AG20443 (cell line): ENCODE results near the gene GIPC2.

Experiments
- DNase-seq: peaks from one replicate; pipeline ENCODE4 v3.0.0; 2012; ENCODE audit warnings: low spot score, mixed read lengths

Gene GIPC2

GRCh38 chr1:78145105-78145580, 99.4 kb downstream of the GIPC2 start:
- DNase-seq, result peak; percentile 77

DNA sequence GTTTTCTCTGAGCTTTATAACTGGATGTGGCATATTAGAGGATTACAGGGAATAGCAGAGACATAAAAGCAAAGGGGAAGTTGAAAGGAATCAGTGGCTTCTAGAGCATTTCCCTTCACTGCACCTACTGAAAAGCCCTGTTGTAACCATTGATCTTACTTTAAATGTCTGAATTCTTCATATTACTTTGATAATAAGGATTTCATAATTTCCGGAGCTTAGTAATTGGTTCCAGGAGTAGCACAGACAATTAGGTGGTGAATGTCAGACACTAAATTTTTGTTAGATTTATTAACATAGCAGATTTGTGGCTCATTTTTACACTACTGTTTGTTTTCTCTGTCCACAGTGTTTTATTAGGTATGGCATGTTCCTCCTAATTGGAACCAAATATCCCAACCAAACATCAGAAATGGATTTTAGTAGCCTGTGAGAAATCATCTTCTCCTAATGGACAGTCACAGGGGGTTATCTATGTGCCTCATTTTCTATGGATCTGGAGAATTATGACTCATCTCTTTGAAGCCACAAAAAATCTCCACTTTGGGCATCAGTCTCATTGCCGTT, 100.5 kb downstream of the GIPC2 start:
- DNase-seq, result peak; percentile 9

GRCh38 chr1:78147031-78147430, 101.3 kb downstream of the GIPC2 start:
- DNase-seq, result no peak

DNA sequence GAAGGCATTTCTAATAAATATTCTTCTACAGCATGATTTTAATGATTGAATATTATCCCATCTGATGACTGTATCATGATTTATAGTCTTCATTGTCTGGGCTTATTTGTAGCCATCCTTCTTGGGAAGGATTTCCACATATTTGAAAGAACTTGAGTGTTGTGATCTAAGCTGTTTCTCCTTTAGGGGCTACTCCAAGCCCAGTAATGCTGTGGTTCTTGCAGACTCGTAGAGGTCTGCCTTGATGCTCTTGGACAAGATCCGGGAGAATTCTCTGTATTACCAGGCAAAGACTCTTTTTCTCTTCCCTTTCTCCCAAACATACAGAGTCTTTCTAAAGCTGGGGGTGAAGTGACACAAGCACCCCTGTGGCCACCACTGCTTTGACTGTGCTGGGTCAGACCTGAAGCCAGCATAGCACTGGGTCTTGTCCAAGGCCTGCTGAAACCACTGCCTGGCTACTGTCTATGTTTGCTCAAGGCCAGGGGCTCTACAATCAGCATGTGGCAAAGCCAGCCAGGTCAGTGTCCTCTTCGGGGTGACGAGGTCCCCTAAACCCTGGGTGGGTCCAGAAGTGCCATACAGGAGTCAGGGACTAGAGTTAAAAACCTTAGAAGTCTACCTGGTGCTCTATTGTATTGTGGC, 107.4 kb downstream of the GIPC2 start:
- DNase-seq, result no peak

GRCh38 chr1:78155121-78155520, 109.4 kb downstream of the GIPC2 start:
- DNase-seq, result no peak

DNA sequence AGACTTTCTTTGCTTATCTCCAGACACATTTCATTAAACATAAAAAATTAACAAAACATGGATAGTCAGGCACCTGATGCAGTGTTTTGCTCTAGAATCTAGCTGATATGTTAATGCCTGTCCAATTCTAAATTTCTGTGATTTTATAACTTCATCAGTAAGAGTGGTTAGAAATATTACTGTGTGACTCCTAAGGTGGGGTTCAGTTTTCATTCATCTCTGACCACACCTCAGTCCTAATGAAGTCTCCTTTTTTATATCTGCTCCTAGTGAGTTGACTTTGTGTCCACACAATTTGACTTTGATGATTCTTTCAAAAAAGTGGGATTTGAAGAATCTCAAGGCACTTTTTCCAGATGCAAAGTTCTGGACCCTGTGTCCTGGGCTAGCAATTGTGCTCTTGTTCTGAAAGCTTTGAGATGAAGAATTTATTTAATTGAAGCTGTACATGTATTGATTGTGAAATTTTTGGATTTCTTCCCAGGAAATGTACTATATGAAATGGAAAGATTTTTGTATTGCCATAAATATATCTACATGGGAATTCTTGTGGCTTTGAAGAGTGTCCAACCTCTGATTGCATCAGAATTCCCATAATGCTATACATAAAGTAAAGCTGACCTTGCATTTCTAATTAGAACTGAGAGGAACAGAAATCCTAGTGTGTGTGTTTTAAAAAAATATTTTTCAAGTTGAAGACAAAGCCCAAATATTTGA, 111.2 kb downstream of the GIPC2 start:
- DNase-seq, result no peak

GRCh38 chr1:78165816-78166215, 120.0 kb downstream of the GIPC2 start:
- no peak for DNase-seq

- DNase-seq, result no peak
Measured at GRCh38 chr1:78168306-78168705, 122.5 kb downstream of the GIPC2 start.

- DNase-seq, result no peak
Measured at GRCh38 chr1:78170859-78171258, 125.1 kb downstream of the GIPC2 start.

DNA sequence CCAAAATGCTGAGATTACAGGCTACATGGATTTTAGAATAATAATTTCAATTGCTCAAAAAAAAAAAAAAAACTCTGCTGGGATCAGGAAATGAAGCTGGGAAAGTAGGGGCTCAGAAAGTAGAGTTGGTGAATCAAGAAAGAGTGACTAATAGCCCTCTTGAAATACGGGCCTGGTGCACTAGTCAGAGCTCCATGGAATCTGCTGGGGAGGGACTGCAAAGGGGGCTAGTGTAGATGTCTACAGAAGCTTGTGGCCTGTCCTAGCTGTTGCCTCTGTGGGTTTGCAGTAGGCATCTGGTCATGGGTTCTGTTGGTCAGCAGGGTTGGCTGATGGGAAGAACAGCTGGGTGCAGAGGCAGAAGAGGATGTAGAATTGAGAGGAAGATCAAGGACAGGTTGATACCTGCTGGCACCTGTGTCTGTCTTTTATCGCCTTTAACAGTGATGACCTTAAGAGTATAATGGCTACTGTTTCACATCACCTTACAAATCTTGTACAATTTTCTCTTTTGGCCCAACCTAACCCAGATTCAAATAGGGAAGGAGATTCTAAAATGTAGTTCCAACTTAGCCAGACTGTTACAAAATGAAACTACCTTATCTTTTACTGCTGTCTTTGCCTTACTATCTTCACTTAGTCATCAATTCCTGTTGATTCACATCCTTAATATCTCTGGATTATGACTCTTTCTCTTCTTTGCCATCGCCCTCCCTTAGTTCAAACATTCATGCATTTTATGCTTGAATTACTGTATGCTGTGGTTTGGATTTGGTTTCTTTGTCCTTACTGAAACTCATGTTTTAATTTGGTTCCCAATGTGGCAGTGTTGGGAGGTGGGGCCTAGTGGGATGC, 126.2 kb downstream of the GIPC2 start:
- peak; percentile 30 for DNase-seq

DNA sequence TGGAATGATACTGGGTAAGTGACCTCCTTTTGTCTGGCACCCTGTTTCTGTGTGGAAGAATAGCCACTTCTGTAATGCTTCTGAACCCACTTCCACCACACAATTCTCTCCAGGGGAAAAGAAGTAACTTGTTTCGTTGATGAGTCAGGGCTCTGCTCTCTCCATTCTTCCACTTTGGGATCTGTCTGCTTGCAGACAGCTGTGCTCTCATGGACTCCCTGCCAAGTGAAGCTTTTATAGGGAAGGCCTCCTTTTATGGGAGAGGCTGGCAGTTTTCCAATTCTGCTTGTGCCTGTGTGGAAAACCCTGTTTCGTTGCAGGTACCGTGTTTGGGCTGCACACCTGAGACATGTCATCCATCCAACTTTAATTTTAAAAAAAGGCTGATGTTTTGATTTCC, 130.7 kb downstream of the GIPC2 start:
- peak; percentile 73 for DNase-seq

GRCh38 chr1:78177708-78178270, 132.0 kb downstream of the GIPC2 start:
- no peak for DNase-seq

GRCh38 chr1:78178816-78179215, 133.1 kb downstream of the GIPC2 start:
- DNase-seq, result no peak

GRCh38 chr1:78184460-78185072, 138.8 kb downstream of the GIPC2 start:
- DNase-seq, result no peak
